Measurements from ENCODE around the gene DAPK1.

- TF ChIP-seq, protein P1, sequence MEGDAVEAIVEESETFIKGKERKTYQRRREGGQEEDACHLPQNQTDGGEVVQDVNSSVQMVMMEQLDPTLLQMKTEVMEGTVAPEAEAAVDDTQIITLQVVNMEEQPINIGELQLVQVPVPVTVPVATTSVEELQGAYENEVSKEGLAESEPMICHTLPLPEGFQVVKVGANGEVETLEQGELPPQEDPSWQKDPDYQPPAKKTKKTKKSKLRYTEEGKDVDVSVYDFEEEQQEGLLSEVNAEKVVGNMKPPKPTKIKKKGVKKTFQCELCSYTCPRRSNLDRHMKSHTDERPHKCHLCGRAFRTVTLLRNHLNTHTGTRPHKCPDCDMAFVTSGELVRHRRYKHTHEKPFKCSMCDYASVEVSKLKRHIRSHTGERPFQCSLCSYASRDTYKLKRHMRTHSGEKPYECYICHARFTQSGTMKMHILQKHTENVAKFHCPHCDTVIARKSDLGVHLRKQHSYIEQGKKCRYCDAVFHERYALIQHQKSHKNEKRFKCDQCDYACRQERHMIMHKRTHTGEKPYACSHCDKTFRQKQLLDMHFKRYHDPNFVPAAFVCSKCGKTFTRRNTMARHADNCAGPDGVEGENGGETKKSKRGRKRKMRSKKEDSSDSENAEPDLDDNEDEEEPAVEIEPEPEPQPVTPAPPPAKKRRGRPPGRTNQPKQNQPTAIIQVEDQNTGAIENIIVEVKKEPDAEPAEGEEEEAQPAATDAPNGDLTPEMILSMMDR (IDR thresholded peaks at IDR 0.05) = no peak
- no peak for TF ChIP-seq POLR2A (IDR thresholded peaks at IDR 0.05)
These were observed 83.3 kb downstream of the DAPK1 start for GRCh38 chr9:87580941-87581438.

All from testis (tissue), 2 donors.